ENCODE measurements around the gene TTC39A. TPM values are rescaled to one million over a fixed set of nuclear protein-coding genes. Genes with fewer than 3 reads are reported as not detected.

Gene TTC39A
- total RNA-seq, 2 donors from 2014 or later = 12.8 to 20.7 TPM

GRCh38 chr1:51359879-51360278 lies 29.5 kb upstream of the TTC39A start:
- Mint-ChIP-seq H3K4me3 (no peak overlapping the region), H3K9me3 (no peaks in the 10 kb centered on the region), H3K27ac (no peak overlapping the region), H3K4me1 (no peaks in the 10 kb centered on the region), H3K27me3 (ENCODE audit: insufficient read depth) (no peaks in the 10 kb centered on the region), H3K36me3 (ENCODE audit: low read depth) (peaks cover 33% of the 10 kb centered on the region)
- TF ChIP-seq CTCF (conservative IDR thresholded peaks at IDR 0.05) = no peak
- H3K27ac ChIP-seq (ENCODE audit: low read depth, low read length) = no peak overlapping the region
- H3K4me3 ChIP-seq (ENCODE audit: low read length) = no peak overlapping the region
- no peaks in the 10 kb centered on the region for H3K4me1 ChIP-seq (ENCODE audit: control insufficient read depth, insufficient read depth, low read length)
- WGBS, 2 experiments (ENCODE audit: insufficient coverage in 1 of 2, insufficient read length in 1 of 2) = 95 to 100% methylated on average over 1 to 4 of the region's 4 CpGs
- peaks cover 27% of the 10 kb centered on the region for H3K36me3 ChIP-seq (ENCODE audit: control insufficient read depth, insufficient read depth, low read length)
- DNase-seq = no peak
- H3K9ac ChIP-seq (ENCODE audit: extremely low read depth, low read length, poor library complexity, severe bottlenecking) = no peak overlapping the region
- no peaks in the 10 kb centered on the region for H3K27me3 ChIP-seq (ENCODE audit: control insufficient read depth, insufficient read depth, low read length, poor library complexity, severe bottlenecking)
- no peaks in the 10 kb centered on the region for H3K9me3 ChIP-seq (ENCODE audit: control insufficient read depth, low read length)

GRCh38 chr1:51355382-51355781 lies 25.0 kb upstream of the TTC39A start:
- 90% methylated on average over 1 of the region's 1 CpG; no CpG with 5 or more reads in 1 of the 2 experiments for WGBS, 2 experiments (ENCODE audit: insufficient coverage in 1 of 2, insufficient read length in 1 of 2)
- H3K27ac ChIP-seq (ENCODE audit: low read depth, low read length) = no peak overlapping the region

GRCh38 chr1:51354416-51354815 lies 24.1 kb upstream of the TTC39A start:
- H3K4me3 Mint-ChIP-seq = no peak overlapping the region
- H3K9me3 Mint-ChIP-seq = no peaks in the 10 kb centered on the region
- no peak overlapping the region for H3K4me3 ChIP-seq (ENCODE audit: low read length)
- no peak for DNase-seq
- H3K27ac ChIP-seq (ENCODE audit: low read depth, low read length) = no peak overlapping the region
- WGBS, 2 experiments (ENCODE audit: insufficient coverage in 1 of 2, insufficient read length in 1 of 2) = no CpG with 5 or more reads among the region's 3 CpGs
- H3K36me3 Mint-ChIP-seq (ENCODE audit: low read depth) = peaks cover 22% of the 10 kb centered on the region
- no peaks in the 10 kb centered on the region for H3K9me3 ChIP-seq (ENCODE audit: control insufficient read depth, low read length)
- no peak for TF ChIP-seq CTCF (conservative IDR thresholded peaks at IDR 0.05)
- H3K27ac Mint-ChIP-seq = no peak overlapping the region
- H3K27me3 ChIP-seq (ENCODE audit: control insufficient read depth, insufficient read depth, low read length, poor library complexity, severe bottlenecking) = no peaks in the 10 kb centered on the region
- H3K4me1 ChIP-seq (ENCODE audit: control insufficient read depth, insufficient read depth, low read length) = no peaks in the 10 kb centered on the region
- no peak overlapping the region for H3K9ac ChIP-seq (ENCODE audit: extremely low read depth, low read length, poor library complexity, severe bottlenecking)
- H3K27me3 Mint-ChIP-seq (ENCODE audit: insufficient read depth) = no peaks in the 10 kb centered on the region
- H3K36me3 ChIP-seq (ENCODE audit: control insufficient read depth, insufficient read depth, low read length) = peaks cover 16% of the 10 kb centered on the region
- H3K4me1 Mint-ChIP-seq = no peaks in the 10 kb centered on the region

More at GRCh38 chr1:51355382-51355781, 25.0 kb upstream of the TTC39A start:
- H3K4me3 Mint-ChIP-seq = no peak overlapping the region
- no peak for TF ChIP-seq CTCF (conservative IDR thresholded peaks at IDR 0.05)
- Histone ChIP-seq H3K4me1 (ENCODE audit: control insufficient read depth, insufficient read depth, low read length) (no peaks in the 10 kb centered on the region), H3K36me3 (ENCODE audit: control insufficient read depth, insufficient read depth, low read length) (peaks cover 16% of the 10 kb centered on the region), H3K4me3 (ENCODE audit: low read length) (no peak overlapping the region), H3K27me3 (ENCODE audit: control insufficient read depth, insufficient read depth, low read length, poor library complexity, severe bottlenecking) (no peaks in the 10 kb centered on the region), H3K9me3 (ENCODE audit: control insufficient read depth, low read length) (no peaks in the 10 kb centered on the region), H3K9ac (ENCODE audit: extremely low read depth, low read length, poor library complexity, severe bottlenecking) (no peak overlapping the region)
- no peak for DNase-seq
- no peaks in the 10 kb centered on the region for H3K27me3 Mint-ChIP-seq (ENCODE audit: insufficient read depth)
- peaks cover 26% of the 10 kb centered on the region for H3K36me3 Mint-ChIP-seq (ENCODE audit: low read depth)
- no peak overlapping the region for H3K27ac Mint-ChIP-seq
- no peaks in the 10 kb centered on the region for H3K9me3 Mint-ChIP-seq
- H3K4me1 Mint-ChIP-seq = no peaks in the 10 kb centered on the region
